ENCODE results near the gene TCOF1. TPM values are rescaled to one million over a fixed set of nuclear protein-coding genes. Genes with fewer than 3 reads are reported as not detected.

Gene TCOF1
- total RNA-seq, 4 donors from 2014 or later, result 27.4 to 46.0 (median 36.3) TPM

DNA sequence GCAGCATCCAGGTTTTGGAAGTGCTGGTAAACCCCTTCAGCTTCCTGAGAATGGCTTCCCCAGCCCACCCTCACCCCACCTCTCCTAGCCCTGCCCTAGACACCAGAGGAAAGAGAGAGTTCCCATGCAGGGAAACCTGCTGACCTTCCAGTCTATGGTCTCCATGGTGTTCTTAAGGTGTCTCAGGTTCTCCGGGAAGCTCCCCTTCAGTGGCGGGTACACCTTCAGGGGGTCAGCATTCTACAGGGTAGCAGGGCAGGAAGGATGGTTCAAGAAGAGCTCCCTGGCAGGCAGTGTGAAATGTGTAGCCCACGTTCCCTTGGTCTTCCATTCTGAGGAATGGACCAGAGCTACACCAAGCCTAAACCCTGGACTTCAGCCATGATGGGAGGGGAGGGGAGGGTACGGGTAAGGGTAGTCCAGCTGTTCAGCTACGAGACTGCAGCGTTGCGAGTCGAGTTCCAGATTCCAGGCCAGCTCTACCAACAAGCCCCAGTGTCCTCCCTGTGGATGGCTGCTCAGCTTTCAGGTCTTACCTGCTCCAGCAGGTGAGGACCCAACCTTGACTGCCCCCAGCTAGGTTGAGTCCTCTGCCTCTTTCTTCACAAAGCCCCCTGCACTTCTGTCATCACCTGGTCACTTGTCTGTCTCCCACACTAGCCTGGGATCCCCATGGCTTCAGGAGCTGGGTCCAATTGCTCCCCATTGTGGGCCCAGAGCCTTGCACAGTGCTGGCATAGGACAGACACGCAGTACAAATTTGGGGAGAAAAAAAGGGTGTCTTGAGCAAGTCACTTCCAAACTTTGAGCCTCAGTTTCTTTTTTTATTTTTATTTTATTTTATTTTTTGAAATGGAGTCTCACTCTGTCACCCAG is 47.7 kb downstream of the TCOF1 start:
- H3K27ac ChIP-seq (replicated peaks in 1 of 4), result no peak overlapping the region
- H3K27me3 ChIP-seq, result no peaks in the 10 kb centered on the region
- H3K36me3 ChIP-seq, result peaks cover 10 to 67% (median 47%) of the 10 kb centered on the region in 4 donors
- no peak for TF ChIP-seq POLR2AphosphoS5 (IDR thresholded peaks at IDR 0.05)
- DNase-seq (ENCODE audit: extremely low spot score), result no peak
- H3K9me3 ChIP-seq, result no peaks in the 10 kb centered on the region
- intact Hi-C loops (cut with DNase I), result no loop called here
- WGBS, result 81% methylated on average over 7 of the region's 9 CpGs
- H3K4me1 ChIP-seq, result peaks cover 10 to 26% (median 20%) of the 10 kb centered on the region in 4 donors
- H3K4me3 ChIP-seq, result no peak overlapping the region

DNA sequence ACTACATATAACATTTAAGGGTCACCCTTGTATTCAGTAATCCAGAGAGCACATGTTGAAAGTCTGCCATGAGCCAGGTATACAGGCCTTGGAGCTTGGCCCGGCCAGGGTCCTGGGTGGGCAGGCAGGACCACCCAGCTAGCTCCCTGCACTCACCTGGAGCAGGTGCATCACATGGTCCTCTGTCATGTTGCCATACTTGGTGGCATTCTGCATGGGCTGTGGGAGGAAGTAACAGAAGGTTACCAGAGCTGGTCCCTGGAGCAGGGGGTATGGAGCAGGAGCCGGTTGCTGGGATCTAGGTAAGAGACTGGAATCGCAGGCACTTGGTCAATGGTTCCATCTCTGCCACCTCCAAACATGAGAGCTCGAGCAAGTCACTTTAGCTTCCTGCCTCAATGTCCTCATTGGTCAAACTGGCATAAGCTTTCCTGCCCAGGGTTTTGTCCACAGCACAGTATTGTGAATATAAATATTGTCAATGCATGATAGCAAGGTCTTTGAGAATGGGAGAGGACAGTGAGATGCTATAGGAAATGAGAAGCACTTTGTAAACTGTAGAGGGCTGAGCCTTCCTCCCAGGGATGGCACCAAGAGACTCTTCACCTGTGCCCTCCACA is 48.7 kb downstream of the TCOF1 start:
- H3K9me3 ChIP-seq, result no peaks in the 10 kb centered on the region
- WGBS, result 95% methylated on average over 3 of the region's 4 CpGs
- H3K27ac ChIP-seq (replicated peaks in 1 of 4), result no peak overlapping the region
- H3K4me1 ChIP-seq, result peaks cover 19 to 34% (median 29%) of the 10 kb centered on the region in 4 donors
- intact Hi-C loops (cut with DNase I), result no loop called here
- TF ChIP-seq EP300 (IDR thresholded peaks at IDR 0.05) (no peak), POLR2AphosphoS5 (IDR thresholded peaks at IDR 0.05) (no peak), POLR2A (IDR thresholded peaks at IDR 0.05; ENCODE audit: low read depth) (no peak), CTCF (IDR thresholded peaks at IDR 0.05) (no peak)
- H3K36me3 ChIP-seq, result peaks cover 2 to 57% (median 37%) of the 10 kb centered on the region in 4 donors
- DNase-seq (ENCODE audit: extremely low spot score), result no peak
- H3K4me3 ChIP-seq, result no peak overlapping the region
- H3K27me3 ChIP-seq, result no peaks in the 10 kb centered on the region

DNA sequence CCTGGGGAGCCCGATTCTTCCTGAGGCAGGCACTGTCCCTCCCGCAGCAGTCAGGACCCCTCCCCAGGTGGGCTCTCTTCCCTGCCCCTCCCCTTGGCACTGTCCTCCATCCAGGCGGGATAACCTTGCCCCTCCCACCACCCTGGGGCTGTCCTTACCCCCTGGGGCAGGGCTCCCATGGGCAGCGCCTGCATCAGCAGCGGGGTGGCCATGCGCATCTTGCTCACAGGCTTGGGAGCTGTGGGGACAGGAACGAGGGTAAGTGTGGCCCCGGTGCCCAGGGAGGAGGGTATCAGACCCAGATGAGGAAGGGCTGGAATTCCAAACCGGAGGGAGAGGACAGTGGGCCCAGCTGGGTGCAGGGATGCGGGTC is 49.2 kb downstream of the TCOF1 start:
- Histone ChIP-seq H3K4me1 (peaks cover 22 to 37% (median 29%) of the 10 kb centered on the region in 4 donors), H3K27me3 (no peaks in the 10 kb centered on the region), H3K4me3 (no peak overlapping the region), H3K27ac (replicated peaks in 1 of 4) (peak overlapping the region in 1 of 4 donors; percentile 16), H3K36me3 (peaks cover 0 to 52% (median 32%) of the 10 kb centered on the region in 4 donors), H3K9me3 (no peaks in the 10 kb centered on the region)
- TF ChIP-seq CTCF (IDR thresholded peaks at IDR 0.05), result no peak
- TF ChIP-seq POLR2A (IDR thresholded peaks at IDR 0.05; ENCODE audit: low read depth), result no peak
- TF ChIP-seq POLR2AphosphoS5 (IDR thresholded peaks at IDR 0.05), result no peak
- TF ChIP-seq EP300 (IDR thresholded peaks at IDR 0.05), result no peak
- intact Hi-C loops (cut with DNase I), result no loop called here
- DNase-seq (ENCODE audit: extremely low spot score), result no peak
- WGBS, result 81% methylated on average over 6 of the region's 10 CpGs

GRCh38 chr5:150407096-150407720 is 49.7 kb downstream of the TCOF1 start:
- Histone ChIP-seq H3K4me1 (peaks cover 25 to 41% (median 29%) of the 10 kb centered on the region in 4 donors), H3K27ac (replicated peaks in 1 of 4) (peak overlapping the region in 1 of 4 donors; percentile 48), H3K9me3 (no peaks in the 10 kb centered on the region), H3K36me3 (peaks cover 0 to 47% (median 27%) of the 10 kb centered on the region in 4 donors), H3K4me3 (no peak overlapping the region), H3K27me3 (no peaks in the 10 kb centered on the region)
- intact Hi-C loops (cut with DNase I), result no loop called here
- no peak for DNase-seq (ENCODE audit: extremely low spot score)
- no peak for TF ChIP-seq POLR2AphosphoS5 (IDR thresholded peaks at IDR 0.05)
- WGBS, result 66% methylated on average over 12 of the region's 13 CpGs

GRCh38 chr5:150408231-150408943 is 50.9 kb downstream of the TCOF1 start:
- no peaks in the 10 kb centered on the region for H3K27me3 ChIP-seq
- TF ChIP-seq POLR2A (IDR thresholded peaks at IDR 0.05; ENCODE audit: low read depth) (no peak), POLR2AphosphoS5 (IDR thresholded peaks at IDR 0.05) (no peak), EP300 (IDR thresholded peaks at IDR 0.05) (no peak), CTCF (IDR thresholded peaks at IDR 0.05) (no peak)
- H3K4me1 ChIP-seq, result peaks cover 36 to 51% (median 37%) of the 10 kb centered on the region in 4 donors
- WGBS, result 96% methylated on average over 8 of the region's 8 CpGs
- peaks cover 0 to 35% (median 17%) of the 10 kb centered on the region in 4 donors for H3K36me3 ChIP-seq
- H3K27ac ChIP-seq (replicated peaks in 1 of 4), result peak overlapping the region; percentile 31 to 75 (median 44)
- intact Hi-C loops (cut with DNase I), result no loop called here
- no peaks in the 10 kb centered on the region for H3K9me3 ChIP-seq
- peak overlapping the region in 1 of 4 donors; percentile 28 for H3K4me3 ChIP-seq
- no peak for DNase-seq (ENCODE audit: extremely low spot score)

All from esophagus muscularis mucosa (tissue), 4 donors.